SH-SY5Y (cell line): Measurements from ENCODE around the gene DENND1B.

Source experiments
- GATA2 ChIP-seq: IDR thresholded peaks from 2 replicates; pipeline ENCODE4 v1.6.1; 2011; ENCODE audit warnings: mild to moderate bottlenecking, low read depth, low read length
- GATA3 ChIP-seq: IDR thresholded peaks from 2 replicates; pipeline ENCODE4 v1.6.1; 2011; ENCODE audit warnings: low read depth, mild to moderate bottlenecking, low read length, moderate library complexity

GRCh38 chr1:197649188-197649587 lies 126.1 kb downstream of the DENND1B start:
- TF ChIP-seq GATA3 (no peak), GATA2 (no peak)
